ENCODE measurements around the gene C1GALT1C1. TPM values are rescaled to one million over a fixed set of nuclear protein-coding genes. Genes with fewer than 3 reads are reported as not detected.

C1GALT1C1 gene
- 29.0 to 36.4 TPM (median 32.5 TPM) in 5 replicates for total RNA-seq (2022; extraction: Qiagen RNA extraction)

GRCh38 chrX:120629667-120630537 lies at the start of gene C1GALT1C1:
Gene C1GALT1C1, minus strand, starts transcription at chrX:120630054. Its CDS starts 2,888 bp downstream, at chrX:120627166.

DNA sequence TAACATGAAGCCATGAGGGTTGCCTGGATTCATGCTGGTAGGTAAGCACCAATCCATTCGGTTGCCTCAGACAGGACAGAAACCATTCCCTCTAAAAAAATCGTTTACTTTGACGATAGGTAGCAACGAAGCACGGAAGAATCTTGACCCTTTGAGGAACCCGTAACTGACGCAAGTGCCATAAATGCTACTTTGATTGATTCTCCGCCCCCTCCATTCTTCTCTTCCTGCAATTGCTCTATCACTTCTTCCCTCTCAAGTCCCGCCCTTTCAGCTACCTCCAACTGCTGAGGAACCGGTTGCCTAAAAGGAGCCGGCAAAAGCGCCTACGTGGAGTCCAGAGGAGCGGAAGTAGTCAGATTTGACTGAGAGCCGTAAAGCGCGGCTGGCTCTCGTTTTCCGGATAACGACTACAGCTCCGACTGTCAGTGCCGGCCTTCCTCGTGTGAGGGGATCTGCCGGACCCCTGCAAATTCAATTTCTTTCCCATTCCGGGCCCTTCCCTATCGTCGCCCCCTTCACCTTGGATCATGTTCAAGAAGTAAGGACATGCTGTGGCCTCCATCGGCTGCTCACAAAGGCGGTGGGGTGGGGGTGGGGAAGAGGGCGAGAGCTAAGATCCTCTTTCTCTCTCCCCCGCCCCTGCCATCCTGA lies 26.0 kb downstream of the C1GALT1C1 start, which contains the start of gene MCTS1:
TSS of gene MCTS1 (plus strand) at position 395 of the 654 bp plus-strand sequence. CDS start at position 531, 136 bp downstream.

Other genes starting within 250 kb of the C1GALT1C1 start
- gene LAMP2, start 160.8 kb downstream of the C1GALT1C1 start, total RNA-seq (2022; extraction: Qiagen RNA extraction) = 86.4 to 99.6 TPM (median 97.0 TPM) in 5 replicates
- gene CUL4B, start 69.1 kb downstream of the C1GALT1C1 start, total RNA-seq (2022; extraction: Qiagen RNA extraction) = 35.9 to 51.4 TPM (median 42.6 TPM) in 5 replicates
- 87.5 to 96.6 TPM (median 89.5 TPM) in 5 replicates for gene MCTS1, start 26.0 kb downstream of the C1GALT1C1 start, total RNA-seq (2022; extraction: Qiagen RNA extraction)
- gene CT47B1, start 245.8 kb upstream of the C1GALT1C1 start, total RNA-seq (2022; extraction: Qiagen RNA extraction) = not detected in 5 replicates